HEK293 (cell line): ENCODE measurements around the gene ACTL6A.

ENCODE experiments used
- CTCF ChIA-PET: fragments of 350-600 bp; formaldehyde crosslinking; extraction: SDS; loops from one replicate; lab custom pipeline; 2021; ENCODE audit warnings: antibody characterized with exemption; lab: Yijun Ruan, JAX
- POLR2A ChIA-PET: fragments of 300-600 bp; formaldehyde crosslinking; extraction: SDS; loops from one replicate; lab custom pipeline; 2020; ENCODE audit warnings: antibody characterized with exemption, inconsistent platforms; lab: Yijun Ruan, JAX
- H3K27ac ChIP-seq: fragments of 200-500 bp; sonication (Bioruptor generic); 2 replicates; pipeline ENCODE4 v1.5.1; 2014; ENCODE audit warnings: low read depth, low read length, control low read depth, inconsistent platforms; ENCODE audit errors: extremely low read depth
- H3K36me3 ChIP-seq, 2 experiments: fragments of 200-500 bp in 1 of 2; sonication (Bioruptor generic) in 1 of 2; 1 replicate in 1 of 2; 2 replicates in 1 of 2; pipeline ENCODE4 v1.5.1; 2014 to 2017; ENCODE audit warnings: inconsistent platforms in 2 of 2, low read length in 2 of 2; ENCODE audit not compliant: control insufficient read depth in 2 of 2, insufficient read depth in 1 of 2
- H3K4me1 ChIP-seq: fragments of 200-500 bp; sonication (Bioruptor generic); 2 replicates; pipeline ENCODE4 v1.5.1; 2014; ENCODE audit warnings: mild to moderate bottlenecking, low read length, inconsistent platforms; ENCODE audit not compliant: control insufficient read depth, insufficient read depth
- H3K4me3 ChIP-seq: 2 replicates; pipeline ENCODE4 v1.5.1; 2011; ENCODE audit warnings: low read depth, mild to moderate bottlenecking, control low read depth, low read length, moderate library complexity
- H3K9me3 ChIP-seq: fragments of 200-500 bp; sonication (Bioruptor generic); 2 replicates; pipeline ENCODE4 v1.5.1; 2014; ENCODE audit warnings: low read depth, low read length, inconsistent platforms; ENCODE audit not compliant: control insufficient read depth, insufficient read depth
- KLF16 ChIP-seq: fragments of 450-650 bp; formaldehyde crosslinking; IDR thresholded peaks from 2 replicates; pipeline ENCODE4 v1.5.1; 2017; ENCODE audit warnings: missing biosample characterization, missing genetic modification characterization
- PRDM2 ChIP-seq: fragments of 450-650 bp; formaldehyde crosslinking; IDR thresholded peaks from 2 replicates; pipeline ENCODE4 v1.5.1; 2016; ENCODE audit warnings: missing biosample characterization, missing genetic modification characterization, borderline replicate concordance
- PRDM4 ChIP-seq: fragments of 450-650 bp; formaldehyde crosslinking; IDR thresholded peaks from 2 replicates; pipeline ENCODE4 v1.5.1; 2017; ENCODE audit warnings: missing biosample characterization, missing genetic modification characterization
- SCRT1 ChIP-seq: fragments of 450-650 bp; formaldehyde crosslinking; IDR thresholded peaks from 2 replicates; pipeline ENCODE4 v1.5.1; 2016; ENCODE audit warnings: missing biosample characterization, missing genetic modification characterization, borderline replicate concordance
- SP7 ChIP-seq: fragments of 450-650 bp; formaldehyde crosslinking; IDR thresholded peaks from 2 replicates; pipeline ENCODE4 v1.5.1; 2016; ENCODE audit warnings: missing biosample characterization, missing genetic modification characterization
- ZBTB11 ChIP-seq: fragments of 450-650 bp; formaldehyde crosslinking; conservative IDR thresholded peaks from 2 replicates; pipeline ENCODE4 v1.5.1; 2016; ENCODE audit warnings: low read depth, missing biosample characterization, missing genetic modification characterization
- ZBTB44 ChIP-seq: fragments of 450-650 bp; IDR thresholded peaks from 2 replicates; pipeline ENCODE4 v1.5.1; 2018; ENCODE audit warnings: missing biosample characterization, mild to moderate bottlenecking, missing genetic modification characterization
- ZBTB7A ChIP-seq: fragments of 450-650 bp; formaldehyde crosslinking; IDR thresholded peaks from 2 replicates; pipeline ENCODE4 v1.5.1; 2016; ENCODE audit warnings: low read depth, missing biosample characterization, missing genetic modification characterization
- ZNF140 ChIP-seq: fragments of 450-650 bp; formaldehyde crosslinking; IDR thresholded peaks from 2 replicates; pipeline ENCODE4 v1.5.1; 2016; ENCODE audit warnings: missing biosample characterization, missing genetic modification characterization
- ZNF280C ChIP-seq: fragments of 450-650 bp; formaldehyde crosslinking; IDR thresholded peaks from 2 replicates; pipeline ENCODE4 v1.5.1; 2016; ENCODE audit warnings: missing biosample characterization, missing genetic modification characterization
- ZNF391 ChIP-seq: fragments of 450-650 bp; formaldehyde crosslinking; IDR thresholded peaks from 2 replicates; pipeline ENCODE4 v1.5.1; 2016; ENCODE audit warnings: low read depth, missing biosample characterization, missing genetic modification characterization, borderline replicate concordance
- ZNF449 ChIP-seq: fragments of 450-650 bp; formaldehyde crosslinking; IDR thresholded peaks from 2 replicates; pipeline ENCODE4 v1.5.1; 2017; ENCODE audit warnings: missing biosample characterization, mild to moderate bottlenecking, missing genetic modification characterization, moderate library complexity
- ZNF473 ChIP-seq: fragments of 450-650 bp; formaldehyde crosslinking; IDR thresholded peaks from 2 replicates; pipeline ENCODE4 v1.5.1; 2017; ENCODE audit warnings: missing biosample characterization, missing genetic modification characterization
- ZNF510 ChIP-seq: fragments of 450-650 bp; formaldehyde crosslinking; IDR thresholded peaks from 2 replicates; pipeline ENCODE4 v1.5.1; 2018; ENCODE audit warnings: mild to moderate bottlenecking, missing genetic modification characterization, missing biosample characterization; ENCODE audit not compliant: insufficient replicate concordance
- ZNF585B ChIP-seq: fragments of 450-650 bp; formaldehyde crosslinking; IDR thresholded peaks from 2 replicates; pipeline ENCODE4 v1.5.1; 2016; ENCODE audit warnings: missing biosample characterization, missing genetic modification characterization
- ZNF596 ChIP-seq: fragments of 450-650 bp; IDR thresholded peaks from 2 replicates; pipeline ENCODE4 v1.5.0; 2018; ENCODE audit warnings: missing biosample characterization, mild to moderate bottlenecking, missing genetic modification characterization, moderate library complexity

The ACTL6A gene

GRCh38 chr3:179615458-179616173, 52.9 kb downstream of the ACTL6A start:
- TF ChIP-seq SCRT1 (no peak), ZNF391 (tag by site-specific recombination) (no peak), ZNF510 (tag by site-specific recombination) (no peak), ZNF280C (tag by site-specific recombination) (no peak), KLF16 (no peak), ZBTB44 (no peak), ZBTB7A (tag by site-specific recombination) (no peak), PRDM4 (tag by site-specific recombination) (no peak), ZNF140 (tag by site-specific recombination) (no peak), ZNF596 (tag by site-specific recombination) (no peak), ZNF473 (tag by site-specific recombination) (no peak), ZNF449 (tag by site-specific recombination) (no peak)
- TF ChIP-seq, all 188 proteins: peak for 0
- ChIA-PET CTCF (interaction anchor here (0.8 to 2.2 kb wide), 3 partner anchors 12 to 34 kb away, joined by 3 to 8 read pairs (median 4); no protein-coding TSS in a partner anchor), POLR2A (no interaction called here)
- Histone ChIP-seq H3K4me1 (no peaks in the 10 kb centered on the region), H3K4me3 (no peak overlapping the region), H3K36me3 (peaks cover 12 to 28% of the 10 kb centered on the region in 2 experiments; a peak in 2 of 3 replicates), H3K9me3 (no peaks in the 10 kb centered on the region), H3K27ac (no peak overlapping the region)

GRCh38 chr3:179622023-179622422, 59.3 kb downstream of the ACTL6A start:
- CTCF ChIA-PET: no interaction called here
- POLR2A ChIA-PET: no interaction called here
- H3K4me3 ChIP-seq: no peak overlapping the region
- H3K27ac ChIP-seq: no peak overlapping the region
- no peaks in the 10 kb centered on the region for H3K4me1 ChIP-seq
- H3K9me3 ChIP-seq: no peaks in the 10 kb centered on the region
- peaks cover 36 to 67% of the 10 kb centered on the region in 2 experiments for H3K36me3 ChIP-seq
- TF ChIP-seq ZBTB11: no peak
- no peak for TF ChIP-seq SP7 (tag by site-specific recombination)
- no peak for TF ChIP-seq ZNF585B (tag by site-specific recombination)
- no peak for TF ChIP-seq PRDM2 (tag by site-specific recombination)
